ENCODE measurements around the gene RAB3GAP1. TPM values are rescaled to one million over a fixed set of nuclear protein-coding genes. Genes with fewer than 3 reads are reported as not detected.
"Not testable (repeated sequence)": the region's sequence is repeated elsewhere in the genome, so short reads cannot be mapped to it uniquely, and the experiment has no call there.

Gene RAB3GAP1
- total RNA-seq, 2 donors from 2014 or later: 28.5 to 29.6 TPM

- no peak overlapping the region for H3K9ac ChIP-seq (ENCODE audit: extremely low read depth, low read length, poor library complexity, severe bottlenecking)
- no peak overlapping the region for H3K27ac ChIP-seq (ENCODE audit: low read depth, low read length)
- 93 to 100% methylated on average over 3 of the region's 3 CpGs for WGBS, 2 experiments (ENCODE audit: insufficient coverage in 1 of 2, insufficient read length in 1 of 2)
- peaks cover 15% of the 10 kb centered on the region for H3K4me1 Mint-ChIP-seq
- H3K36me3 Mint-ChIP-seq (ENCODE audit: low read depth): peaks cover 32% of the 10 kb centered on the region
- H3K27ac Mint-ChIP-seq: no peak overlapping the region
- no peak for DNase-seq
- H3K4me1 ChIP-seq (ENCODE audit: control insufficient read depth, insufficient read depth, low read length): peaks cover 12% of the 10 kb centered on the region
- no peak overlapping the region for H3K4me3 ChIP-seq (ENCODE audit: low read length)
- peaks cover 19% of the 10 kb centered on the region for H3K9me3 ChIP-seq (ENCODE audit: control insufficient read depth, low read length)
- H3K4me3 Mint-ChIP-seq: no peak overlapping the region
- H3K27me3 ChIP-seq (ENCODE audit: control insufficient read depth, insufficient read depth, low read length, poor library complexity, severe bottlenecking): peaks cover 6% of the 10 kb centered on the region
- H3K9me3 Mint-ChIP-seq: peaks cover 15% of the 10 kb centered on the region
- H3K27me3 Mint-ChIP-seq (ENCODE audit: insufficient read depth): peaks cover 3% of the 10 kb centered on the region
- TF ChIP-seq, protein P1, sequence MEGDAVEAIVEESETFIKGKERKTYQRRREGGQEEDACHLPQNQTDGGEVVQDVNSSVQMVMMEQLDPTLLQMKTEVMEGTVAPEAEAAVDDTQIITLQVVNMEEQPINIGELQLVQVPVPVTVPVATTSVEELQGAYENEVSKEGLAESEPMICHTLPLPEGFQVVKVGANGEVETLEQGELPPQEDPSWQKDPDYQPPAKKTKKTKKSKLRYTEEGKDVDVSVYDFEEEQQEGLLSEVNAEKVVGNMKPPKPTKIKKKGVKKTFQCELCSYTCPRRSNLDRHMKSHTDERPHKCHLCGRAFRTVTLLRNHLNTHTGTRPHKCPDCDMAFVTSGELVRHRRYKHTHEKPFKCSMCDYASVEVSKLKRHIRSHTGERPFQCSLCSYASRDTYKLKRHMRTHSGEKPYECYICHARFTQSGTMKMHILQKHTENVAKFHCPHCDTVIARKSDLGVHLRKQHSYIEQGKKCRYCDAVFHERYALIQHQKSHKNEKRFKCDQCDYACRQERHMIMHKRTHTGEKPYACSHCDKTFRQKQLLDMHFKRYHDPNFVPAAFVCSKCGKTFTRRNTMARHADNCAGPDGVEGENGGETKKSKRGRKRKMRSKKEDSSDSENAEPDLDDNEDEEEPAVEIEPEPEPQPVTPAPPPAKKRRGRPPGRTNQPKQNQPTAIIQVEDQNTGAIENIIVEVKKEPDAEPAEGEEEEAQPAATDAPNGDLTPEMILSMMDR (conservative IDR thresholded peaks at IDR 0.05): no peak
- H3K36me3 ChIP-seq (ENCODE audit: control insufficient read depth, insufficient read depth, low read length): peaks cover 47% of the 10 kb centered on the region
Measured at GRCh38 chr2:135113322-135113721, 61.2 kb downstream of the RAB3GAP1 start.

- Histone ChIP-seq H3K27me3 (ENCODE audit: control insufficient read depth, insufficient read depth, low read length, poor library complexity, severe bottlenecking) (peaks cover 6% of the 10 kb centered on the region), H3K27ac (ENCODE audit: low read depth, low read length) (no peak overlapping the region), H3K4me3 (ENCODE audit: low read length) (no peak overlapping the region), H3K9ac (ENCODE audit: extremely low read depth, low read length, poor library complexity, severe bottlenecking) (no peak overlapping the region), H3K9me3 (ENCODE audit: control insufficient read depth, low read length) (peaks cover 6% of the 10 kb centered on the region), H3K36me3 (ENCODE audit: control insufficient read depth, insufficient read depth, low read length) (peaks cover 60% of the 10 kb centered on the region), H3K4me1 (ENCODE audit: control insufficient read depth, insufficient read depth, low read length) (peaks cover 8% of the 10 kb centered on the region)
- no peak overlapping the region for H3K27ac Mint-ChIP-seq
- H3K4me1 Mint-ChIP-seq: peaks cover 13% of the 10 kb centered on the region
- H3K4me3 Mint-ChIP-seq: no peak overlapping the region
- peaks cover 3% of the 10 kb centered on the region for H3K9me3 Mint-ChIP-seq
- DNase-seq: no peak
- H3K27me3 Mint-ChIP-seq (ENCODE audit: insufficient read depth): peaks cover 3% of the 10 kb centered on the region
- peaks cover 17% of the 10 kb centered on the region for H3K36me3 Mint-ChIP-seq (ENCODE audit: low read depth)
- TF ChIP-seq, protein P1 (conservative IDR thresholded peaks at IDR 0.05): no peak
Measured at GRCh38 chr2:135119582-135119981, 67.5 kb downstream of the RAB3GAP1 start.

DNA sequence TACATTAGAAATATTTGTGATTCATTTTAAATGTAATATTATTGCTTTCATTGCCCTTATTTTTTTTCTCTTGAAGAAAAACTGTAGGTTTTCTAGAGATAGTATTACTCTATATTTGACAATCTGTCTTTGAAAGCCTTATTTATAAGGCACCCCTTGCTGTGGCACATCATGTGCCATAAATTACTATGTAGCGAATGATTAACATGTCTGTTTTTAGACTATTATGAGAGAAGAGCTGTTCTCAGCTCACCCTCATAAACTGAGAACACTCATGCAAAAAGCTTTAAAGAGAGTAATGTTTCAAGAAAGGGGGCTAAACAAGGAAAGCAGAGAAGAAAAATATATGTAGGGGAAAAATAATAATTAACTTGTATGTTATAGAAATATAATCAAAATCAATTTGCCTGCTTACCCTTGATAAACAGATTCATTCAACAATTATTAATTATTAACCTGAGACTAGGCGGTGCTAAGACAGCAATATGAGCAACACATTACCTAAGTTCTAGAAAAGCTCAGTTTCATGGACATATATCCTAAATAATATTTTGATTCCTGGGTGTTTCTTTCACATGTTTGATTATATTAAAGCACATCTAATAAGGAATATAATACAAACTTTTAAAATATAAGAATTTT lies 69.0 kb downstream of the RAB3GAP1 start:
- Mint-ChIP-seq H3K4me3 (no peak overlapping the region), H3K36me3 (ENCODE audit: low read depth) (peaks cover 20% of the 10 kb centered on the region), H3K9me3 (peaks cover 3% of the 10 kb centered on the region), H3K27ac (no peak overlapping the region), H3K4me1 (peaks cover 9% of the 10 kb centered on the region), H3K27me3 (ENCODE audit: insufficient read depth) (peaks cover 3% of the 10 kb centered on the region)
- no peak overlapping the region for H3K27ac ChIP-seq (ENCODE audit: low read depth, low read length)
- peaks cover 6% of the 10 kb centered on the region for H3K27me3 ChIP-seq (ENCODE audit: control insufficient read depth, insufficient read depth, low read length, poor library complexity, severe bottlenecking)
- no peak overlapping the region for H3K4me3 ChIP-seq (ENCODE audit: low read length)
- DNase-seq: no peak
- H3K9ac ChIP-seq (ENCODE audit: extremely low read depth, low read length, poor library complexity, severe bottlenecking): no peak overlapping the region
- peaks cover 6% of the 10 kb centered on the region for H3K9me3 ChIP-seq (ENCODE audit: control insufficient read depth, low read length)
- WGBS, 2 experiments (ENCODE audit: insufficient coverage in 1 of 2, insufficient read length in 1 of 2): 85 to 93% methylated on average over 2 of the region's 2 CpGs
- H3K4me1 ChIP-seq (ENCODE audit: control insufficient read depth, insufficient read depth, low read length): no peaks in the 10 kb centered on the region
- H3K36me3 ChIP-seq (ENCODE audit: control insufficient read depth, insufficient read depth, low read length): peaks cover 61% of the 10 kb centered on the region
- TF ChIP-seq, protein P1 (conservative IDR thresholded peaks at IDR 0.05): no peak

DNA sequence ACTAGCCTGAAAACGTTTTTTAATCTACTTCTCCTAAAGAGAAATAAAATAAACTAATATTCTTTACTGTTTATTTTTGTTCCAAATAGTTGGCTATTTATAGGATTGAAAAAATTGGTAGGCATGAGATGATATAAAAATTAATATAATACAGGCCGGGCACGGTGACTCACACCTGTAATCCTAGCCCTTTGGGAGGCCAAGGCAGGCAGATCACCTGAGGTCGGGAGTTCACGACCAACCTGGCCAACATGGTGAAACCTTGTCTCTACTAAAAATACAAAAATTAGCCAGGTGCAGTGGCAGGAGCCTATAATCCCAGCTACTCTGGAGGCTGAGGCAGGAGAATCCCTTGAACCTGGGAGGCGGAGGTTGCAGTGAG lies 69.6 kb downstream of the RAB3GAP1 start:
- H3K27me3 Mint-ChIP-seq (ENCODE audit: insufficient read depth); DNase-seq; H3K27ac Mint-ChIP-seq; H3K9ac ChIP-seq (ENCODE audit: extremely low read depth, low read length, poor library complexity, severe bottlenecking); H3K4me3 ChIP-seq (ENCODE audit: low read length); H3K4me3 Mint-ChIP-seq; H3K9me3 Mint-ChIP-seq; H3K27me3 ChIP-seq (ENCODE audit: control insufficient read depth, insufficient read depth, low read length, poor library complexity, severe bottlenecking); H3K27ac ChIP-seq (ENCODE audit: low read depth, low read length); H3K9me3 ChIP-seq (ENCODE audit: control insufficient read depth, low read length); H3K4me1 ChIP-seq (ENCODE audit: control insufficient read depth, insufficient read depth, low read length); H3K4me1 Mint-ChIP-seq: not testable (repeated sequence)
- peaks cover 24% of the 10 kb centered on the region for H3K36me3 Mint-ChIP-seq (ENCODE audit: low read depth)
- 90 to 99% methylated on average over 2 to 5 of the region's 6 CpGs for whole genome bisulfite sequencing, 2 experiments (ENCODE audit: insufficient coverage in 1 of 2, insufficient read length in 1 of 2)
- H3K36me3 ChIP-seq (ENCODE audit: control insufficient read depth, insufficient read depth, low read length): peaks cover 63% of the 10 kb centered on the region

Measured in endodermal cell (in vitro differentiated cells).